ENCODE results near the gene TMEM233.

GRCh38 chr12:119576118-119576810 is 17.3 kb upstream of the TMEM233 start:
- no peak for TF ChIP-seq POLR2A (IDR thresholded peaks at IDR 0.05; ENCODE audit: low read depth, low read length)
- no peak for TF ChIP-seq POLR2AphosphoS5 (IDR thresholded peaks at IDR 0.05; ENCODE audit: low read depth, low read length)
- TF ChIP-seq POU2F2 (IDR thresholded peaks at IDR 0.05; ENCODE audit: low read depth, low read length), result no peak
- no peak for TF ChIP-seq TAF1 (IDR thresholded peaks at IDR 0.05; ENCODE audit: low read depth, low read length)
